ENCODE measurements around the gene PARN. TPM values are rescaled to one million over a fixed set of nuclear protein-coding genes. Genes with fewer than 3 reads are reported as not detected.
A peak's percentile ranks its signal among the peaks of the same experiment; 100 is the strongest.

Gene PARN
- total RNA-seq, 1 donor from 2014 or later = 25.2 TPM

GRCh38 chr16:14510581-14510938 is 119.5 kb downstream of the PARN start:
- Mint-ChIP-seq H3K4me3 (ENCODE audit: unreplicated experiment) (no peak overlapping the region), H3K4me1 (ENCODE audit: unreplicated experiment) (peaks cover 12% of the 10 kb centered on the region), H3K36me3 (ENCODE audit: low read depth, unreplicated experiment) (no peaks in the 10 kb centered on the region), H3K27me3 (ENCODE audit: unreplicated experiment) (no peaks in the 10 kb centered on the region), H3K27ac (ENCODE audit: unreplicated experiment) (no peak overlapping the region), H3K9me3 (ENCODE audit: unreplicated experiment) (no peaks in the 10 kb centered on the region)
- DNase-seq (ENCODE audit: low spot score) = no peak
- no peak for TF ChIP-seq CTCF (IDR thresholded peaks at IDR 0.05; ENCODE audit: unreplicated experiment)

DNA sequence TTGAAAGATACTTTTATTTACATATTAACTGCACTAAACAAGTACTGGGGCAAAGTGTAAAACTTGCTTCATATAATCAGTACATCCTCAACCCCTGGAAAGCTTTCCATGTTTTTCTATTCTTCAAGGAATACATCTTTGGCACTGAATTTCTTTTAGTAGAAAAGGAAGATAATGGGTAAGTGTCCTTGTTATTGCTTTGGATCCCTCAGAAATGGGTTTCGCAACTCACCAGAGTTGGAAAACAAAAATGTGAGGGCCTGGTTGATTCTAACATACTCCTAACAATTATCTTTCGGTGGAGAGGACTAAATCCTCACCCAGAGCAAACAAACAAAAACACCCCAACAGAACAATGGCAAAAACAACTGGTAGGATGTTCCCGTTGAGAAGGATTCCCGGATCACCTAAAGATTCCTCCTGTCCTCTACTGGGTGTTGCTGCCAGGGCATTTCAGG is 120.4 kb downstream of the PARN start:
- Mint-ChIP-seq H3K4me1 (ENCODE audit: unreplicated experiment) (peaks cover 12% of the 10 kb centered on the region), H3K27me3 (ENCODE audit: unreplicated experiment) (peaks cover 1% of the 10 kb centered on the region), H3K9me3 (ENCODE audit: unreplicated experiment) (no peaks in the 10 kb centered on the region), H3K27ac (ENCODE audit: unreplicated experiment) (peak overlapping the region; percentile 48), H3K4me3 (ENCODE audit: unreplicated experiment) (no peak overlapping the region), H3K36me3 (ENCODE audit: low read depth, unreplicated experiment) (no peaks in the 10 kb centered on the region)
- no peak for TF ChIP-seq CTCF (IDR thresholded peaks at IDR 0.05; ENCODE audit: unreplicated experiment)
- DNase-seq (ENCODE audit: low spot score) = no peak

DNA sequence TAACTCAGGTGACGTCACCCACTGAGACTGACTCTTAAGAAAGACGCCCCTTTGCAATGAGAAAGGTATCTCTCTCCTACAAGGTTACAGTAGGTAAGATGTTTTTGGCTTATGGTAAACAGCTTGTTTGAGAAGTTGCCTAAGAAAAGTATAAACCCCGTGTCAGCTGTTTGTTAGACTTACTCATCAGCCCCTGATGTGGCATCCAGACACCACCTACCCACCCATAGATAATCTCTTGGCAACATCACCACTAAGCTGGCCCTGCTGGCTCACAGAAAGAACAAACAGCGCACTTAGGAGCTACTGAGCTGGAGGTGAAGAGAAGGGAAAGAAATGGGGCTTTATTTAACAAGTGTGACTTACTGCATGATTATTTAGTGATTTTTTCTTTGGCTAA is 121.0 kb downstream of the PARN start:
- Mint-ChIP-seq H3K4me3 (ENCODE audit: unreplicated experiment) (no peak overlapping the region), H3K27me3 (ENCODE audit: unreplicated experiment) (peaks cover 1% of the 10 kb centered on the region), H3K4me1 (ENCODE audit: unreplicated experiment) (peaks cover 12% of the 10 kb centered on the region), H3K9me3 (ENCODE audit: unreplicated experiment) (no peaks in the 10 kb centered on the region), H3K27ac (ENCODE audit: unreplicated experiment) (no peak overlapping the region), H3K36me3 (ENCODE audit: low read depth, unreplicated experiment) (no peaks in the 10 kb centered on the region)
- no peak for TF ChIP-seq CTCF (IDR thresholded peaks at IDR 0.05; ENCODE audit: unreplicated experiment)
- no peak for DNase-seq (ENCODE audit: low spot score)

DNA sequence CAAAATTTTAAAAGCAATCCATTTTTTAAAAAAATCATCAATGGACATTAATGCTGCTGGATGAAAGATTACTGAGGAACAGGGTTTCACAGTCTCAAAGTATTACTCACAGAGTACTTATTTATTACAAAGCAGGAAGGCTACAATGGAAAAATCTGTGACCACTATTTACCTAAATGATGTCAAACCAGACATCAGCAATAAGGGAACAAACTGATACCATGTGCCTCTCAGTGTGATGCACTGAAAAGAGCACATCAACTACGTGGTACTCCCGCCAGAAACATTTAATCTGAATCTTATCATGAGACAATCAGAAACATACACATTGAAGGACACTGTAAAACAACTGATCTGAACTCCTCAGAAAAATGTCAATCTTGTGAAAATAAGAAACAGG is 124.2 kb downstream of the PARN start:
- Mint-ChIP-seq H3K9me3 (ENCODE audit: unreplicated experiment) (no peaks in the 10 kb centered on the region), H3K4me3 (ENCODE audit: unreplicated experiment) (no peak overlapping the region), H3K27ac (ENCODE audit: unreplicated experiment) (no peak overlapping the region), H3K27me3 (ENCODE audit: unreplicated experiment) (peaks cover 1% of the 10 kb centered on the region), H3K4me1 (ENCODE audit: unreplicated experiment) (peaks cover 35% of the 10 kb centered on the region), H3K36me3 (ENCODE audit: low read depth, unreplicated experiment) (no peaks in the 10 kb centered on the region)
- TF ChIP-seq CTCF (IDR thresholded peaks at IDR 0.05; ENCODE audit: unreplicated experiment) = no peak
- no peak for DNase-seq (ENCODE audit: low spot score)

GRCh38 chr16:14502932-14503741 is 126.9 kb downstream of the PARN start:
- Mint-ChIP-seq H3K4me3 (ENCODE audit: unreplicated experiment) (no peak overlapping the region), H3K36me3 (ENCODE audit: low read depth, unreplicated experiment) (no peaks in the 10 kb centered on the region), H3K27me3 (ENCODE audit: unreplicated experiment) (peaks cover 4% of the 10 kb centered on the region), H3K4me1 (ENCODE audit: unreplicated experiment) (peaks cover 36% of the 10 kb centered on the region), H3K9me3 (ENCODE audit: unreplicated experiment) (no peaks in the 10 kb centered on the region), H3K27ac (ENCODE audit: unreplicated experiment) (peak overlapping the region; percentile 72)
- no peak for TF ChIP-seq CTCF (IDR thresholded peaks at IDR 0.05; ENCODE audit: unreplicated experiment)
- DNase-seq (ENCODE audit: low spot score) = no peak

Data from endothelial cell (in vitro differentiated cells).